Stimulated activated CD8-positive, alpha-beta memory T cell treated with anti-CD3 and anti-CD28 coated beads, Interleukin-12 subunit alpha, Interleukin-12 subunit beta, amount 100 ng/mL, for 4 hours (primary cell): ENCODE results near the gene KCNK7.
"Not testable (repeated sequence)": the region's sequence is repeated elsewhere in the genome, so short reads cannot be mapped to it uniquely, and the experiment has no call there.

Source experiments
- DNase-seq: peaks from one replicate; pipeline ENCODE4 v3.0.0-alpha.2; 2020; ENCODE audit warnings: low read depth

KCNK7 gene

GRCh38 chr11:65572356-65573051, 23.1 kb downstream of the KCNK7 start, which contains the start of gene FAM89B:
FAM89B (plus strand) TSS chr11:65572538; CDS start chr11:65572670, 132 bp downstream.
- peak; percentile 73 for DNase-seq

GRCh38 chr11:65571940-65572339, 23.7 kb downstream of the KCNK7 start:
- DNase-seq, result no peak

GRCh38 chr11:65571420-65571819, 24.2 kb downstream of the KCNK7 start:
- DNase-seq, result no peak

- DNase-seq, result peak; percentile 98
These were observed 25.4 kb downstream of the KCNK7 start, which contains the start of gene ZNRD2 for GRCh38 chr11:65569973-65570918. ZNRD2 (plus strand) TSS chr11:65570477; CDS start chr11:65570492, 15 bp downstream.

DNA sequence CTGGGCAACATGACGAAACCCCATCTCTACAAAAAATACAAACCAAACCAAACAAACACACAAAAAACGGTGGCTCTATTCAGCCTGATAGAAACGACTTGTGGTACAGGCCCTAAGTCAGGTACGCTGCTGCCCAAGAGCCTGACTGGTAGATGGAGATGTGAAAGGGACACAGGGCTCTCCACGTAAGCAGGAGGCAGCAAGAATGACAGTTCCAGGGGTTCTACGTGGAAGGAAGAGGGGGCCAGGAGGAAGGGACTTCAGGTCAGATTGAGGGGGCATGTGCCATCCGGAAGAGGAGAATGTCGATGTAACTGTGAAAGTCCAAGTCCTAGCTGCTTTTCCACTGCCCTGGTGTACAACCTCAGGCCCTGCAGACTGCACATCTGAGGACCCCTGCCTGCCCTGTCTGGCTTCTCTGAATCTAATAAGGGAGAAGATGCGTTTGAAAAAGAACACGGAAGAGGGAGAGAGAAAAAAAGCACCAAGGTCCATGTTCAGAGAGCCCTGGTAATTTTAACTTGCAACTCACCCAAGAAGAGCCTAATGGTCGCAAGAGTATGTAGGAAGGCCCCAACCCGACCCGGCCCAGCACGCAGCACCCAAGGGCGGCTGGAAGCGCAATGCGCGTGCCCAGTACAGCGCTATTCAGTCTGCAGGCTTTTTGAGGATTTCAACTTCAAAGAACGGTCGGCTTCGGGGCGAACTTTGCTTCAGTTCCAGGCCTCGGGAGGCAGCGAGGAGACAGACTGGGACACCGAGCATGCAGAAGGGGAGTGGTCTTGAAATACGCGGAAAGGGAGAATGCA, 26.2 kb downstream of the KCNK7 start:
- no peak for DNase-seq

DNA sequence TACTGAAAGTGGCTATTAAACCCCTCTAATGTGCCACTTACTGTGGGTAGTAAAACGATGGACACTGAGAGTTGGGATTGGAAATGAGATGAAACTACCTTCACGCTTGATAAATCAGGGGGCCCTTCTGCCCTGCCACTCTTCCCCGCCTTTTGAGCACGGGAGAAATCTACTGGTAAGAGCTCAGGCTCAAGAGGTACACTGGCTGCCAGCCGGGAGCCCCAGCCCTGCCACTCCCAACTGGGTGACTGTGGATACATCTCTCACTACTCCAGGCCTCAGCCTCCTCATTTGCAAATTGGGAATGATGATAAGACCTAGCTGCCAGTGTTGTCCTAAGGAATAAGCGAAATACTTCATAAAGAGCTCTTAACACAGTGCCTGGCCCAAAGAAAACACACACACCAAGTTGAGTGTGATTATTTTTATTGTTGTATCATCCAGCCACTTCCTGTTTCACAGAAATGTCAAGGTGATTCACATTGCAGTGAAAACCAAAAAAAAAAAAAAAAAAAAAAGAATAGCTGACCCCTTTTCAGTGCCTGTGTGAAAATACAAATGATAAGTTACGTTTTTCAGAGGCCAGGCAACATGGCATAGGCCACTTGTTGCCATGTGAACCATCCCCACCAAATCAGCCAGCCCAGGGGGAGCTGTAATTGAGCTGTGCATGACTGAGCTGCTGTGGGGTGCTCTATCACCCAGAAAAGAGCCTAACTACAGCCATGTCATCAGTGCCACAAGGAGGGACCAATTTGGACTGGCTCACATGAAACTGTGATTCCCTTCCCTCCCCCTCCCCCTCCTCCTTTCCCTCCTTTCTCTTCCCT, 29.8 kb downstream of the KCNK7 start:
- no peak for DNase-seq

GRCh38 chr11:65564879-65565559, 30.6 kb downstream of the KCNK7 start:
- DNase-seq, result not testable (repeated sequence)

- DNase-seq, result no peak
These were observed 32.0 kb downstream of the KCNK7 start for GRCh38 chr11:65563601-65564000.

- no peak for DNase-seq
These were observed 32.8 kb downstream of the KCNK7 start for GRCh38 chr11:65562788-65563187.

DNA sequence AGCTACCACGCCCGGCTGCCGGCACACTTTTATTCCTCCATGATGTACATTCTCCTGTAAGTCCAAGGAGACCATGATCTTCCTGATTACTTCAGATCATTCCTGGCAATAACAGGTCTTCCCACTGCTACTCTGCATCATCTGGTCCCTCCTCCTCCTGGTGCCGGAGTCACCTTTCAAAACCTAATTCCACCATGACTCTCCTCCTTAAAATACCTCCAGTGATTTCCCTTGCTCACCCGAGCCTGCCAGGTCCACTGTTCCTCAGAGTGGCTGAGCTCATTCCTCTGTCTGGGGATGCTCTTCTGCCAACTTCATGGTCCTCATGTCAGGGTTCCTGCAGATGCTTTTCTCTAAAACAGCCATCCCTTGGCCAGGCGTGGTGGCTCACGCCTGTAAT, 33.6 kb downstream of the KCNK7 start:
- DNase-seq, result no peak

DNA sequence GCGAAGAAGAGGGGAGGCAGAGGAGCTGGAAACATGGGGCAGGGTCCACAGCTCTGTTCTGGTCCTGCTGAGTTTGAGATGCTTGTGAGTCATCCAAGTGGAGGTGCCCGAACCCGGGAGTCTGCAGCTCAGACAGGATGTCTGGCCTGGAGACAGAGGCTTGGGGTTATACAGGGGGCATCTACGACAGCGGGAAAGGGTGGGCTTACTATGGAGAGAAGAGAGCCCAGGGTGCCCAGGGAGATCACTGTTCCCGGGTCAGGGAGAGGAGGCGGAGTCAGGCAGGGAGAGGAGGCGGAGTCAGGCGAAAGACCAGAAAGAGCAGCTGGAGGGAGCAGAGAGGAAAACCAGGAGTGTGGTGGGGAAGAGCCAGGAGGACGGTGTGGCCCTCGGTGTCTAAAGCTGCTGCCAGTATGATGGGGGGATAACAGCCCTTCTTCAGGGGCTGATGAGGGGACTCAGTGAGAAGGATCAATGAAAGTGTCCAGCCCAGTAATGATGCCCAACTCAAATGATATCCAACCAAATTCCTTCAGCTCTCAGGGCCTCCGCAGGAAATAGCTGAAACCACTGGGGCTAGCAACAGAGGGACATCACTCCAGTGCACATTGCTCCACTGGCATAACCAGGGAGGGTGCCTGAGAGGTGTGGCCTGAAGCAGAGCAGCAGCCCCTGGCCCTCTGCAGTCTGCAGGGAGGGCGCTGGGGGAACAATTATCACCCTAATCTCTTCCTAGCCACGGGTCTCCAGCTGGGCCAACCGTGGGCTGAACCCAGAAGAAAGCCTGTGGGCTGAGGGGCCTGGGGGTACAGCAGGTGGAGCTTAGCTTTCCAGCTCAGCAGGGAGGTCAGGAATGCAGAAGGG, 34.8 kb downstream of the KCNK7 start:
- DNase-seq, result no peak

GRCh38 chr11:65559951-65560537, 35.6 kb downstream of the KCNK7 start:
- no peak for DNase-seq

GRCh38 chr11:65559535-65559934, 36.1 kb downstream of the KCNK7 start:
- DNase-seq, result no peak

- DNase-seq, result no peak
These were observed 36.6 kb downstream of the KCNK7 start for GRCh38 chr11:65558930-65559509.

GRCh38 chr11:65558002-65558929, 37.3 kb downstream of the KCNK7 start, which contains the start of gene LTBP3:
LTBP3 (minus strand) TSS chr11:65558359; CDS start chr11:65557959, 400 bp downstream.
- DNase-seq, result no peak

- DNase-seq, result no peak
These were observed 38.2 kb downstream of the KCNK7 start for GRCh38 chr11:65557280-65558001.
